Pancreas (tissue), 10 donors: ENCODE results near the gene TMEM52. TPM values are rescaled to one million over a fixed set of nuclear protein-coding genes. Genes with fewer than 3 reads are reported as not detected.

Source experiments
- ATAC-seq, 4 donors: fragments of 200-7000 bp; cut with Tn5 transposase; one replicate each; pipeline versions ENCODE4 v1.8.0 to v1.9.1; 2020; ENCODE audit warnings: mild to moderate bottlenecking in 4 of 4, moderate library complexity in 4 of 4
- DNase-seq, 6 donors: peaks; one replicate each; pipeline ENCODE4 v3.0.0-alpha.2; 2020
- FAIRE-seq: peaks from 2 replicates; lab custom pipeline; 2012; peaks lifted over from hg19 to GRCh38; lab: Jason Lieb, UNC
- H3K27ac ChIP-seq, 4 donors: fragments of 200-600 bp; sonication (generic); 1 replicate in 3 of 4; 2 replicates in 1 of 4; pipeline versions ENCODE4 v1.5.0 to v1.8.0; 2020
- H3K27me3 ChIP-seq, 4 donors: fragments of 200-600 bp; one replicate each; pipeline ENCODE4 v1.8.0; 2021
- H3K36me3 ChIP-seq, 3 donors: fragments of 200-600 bp; sonication (generic) in 1 of 3; one replicate each; pipeline versions ENCODE4 v1.5.0 to v1.8.0; 2020 to 2021
- H3K4me1 ChIP-seq, 3 donors: fragments of 200-600 bp; one replicate each; pipeline ENCODE4 v1.8.0; 2021
- H3K4me3 ChIP-seq, 4 donors: fragments of 200-600 bp; sonication (generic) in 2 of 4; one replicate each; pipeline versions ENCODE4 v1.5.0 to v1.8.0; 2020 to 2021
- H3K9me3 ChIP-seq, 4 donors: fragments of 200-600 bp; one replicate each; pipeline ENCODE4 v1.8.0; 2021
- WGBS, 2 donors: extraction: QIAGEN DNeasy Blood & Tissue Kit; methylation state at CpG; one replicate each; pipeline ENCODE4 v1.1.7; 2013; 5-methylcytosine and 5-hydroxymethylcytosine counted together
- intact Hi-C, 3 donors: fragments of 100-400 bp; cut with DNase I; formaldehyde crosslinking; loops; one replicate each; pipeline versions ENCODE4 v1.11.1 to v1.14.2; 2022
- polyA plus RNA-seq, 2 donors: library from polyadenylated mRNA; stranded (reverse); fragments of 200-250 nt; gene quantifications; one replicate each; pipeline ENCODE4 v1.2.3, GENCODE V29; 2013
- total RNA-seq, 6 donors: library from RNA; stranded (reverse); fragmentation: NEBNext Ultra II Directional in 4 of 6; extraction: Animal tissue kit (Norgen Biotek cat#: 25700) in 4 of 6; gene quantifications; one replicate each; pipeline versions ENCODE4 v1.2.1 to v1.2.4, GENCODE V29; 2021 to 2023
- TF ChIP-seq, protein P1 (sequence below), 4 donors: fragments of 200-600 bp; sonication (generic) in 3 of 4; IDR thresholded peaks; one replicate each; pipeline versions ENCODE4 v1.5.0 to v1.8.0; 2021; ENCODE audit warnings: antibody characterized with exemption in 4 of 4
- donor health status: healthy with polysubstance abuse.
- donor health status: DM: no; HTN: no; CAD: no; lungs with moderate emphysema.
- donor health status: DM: no; HTN: no; CAD: no.
- donor health status: control.
- donor health status: control.
- donor health status: Bipolar disorder and iron deficiency.
- donor health status: DM: yes; HTN: yes; CAD: no.
- donor health status: DM: no; HTN: no; CAD: no.
- donor health status: DM: no; HTN: no; CAD: no.
- donor health status: DM: yes; HTN: yes; CAD: no.

TMEM52 gene
- total and polyA plus RNA-seq, 8 donors, result 43.6 to 120 (median 78.6) TPM

GRCh38 chr1:1901641-1902294, 17.3 kb downstream of the TMEM52 start:
- 64 to 83% methylated on average over 13 of the region's 13 CpGs for WGBS, 2 donors
- TF ChIP-seq, protein P1, sequence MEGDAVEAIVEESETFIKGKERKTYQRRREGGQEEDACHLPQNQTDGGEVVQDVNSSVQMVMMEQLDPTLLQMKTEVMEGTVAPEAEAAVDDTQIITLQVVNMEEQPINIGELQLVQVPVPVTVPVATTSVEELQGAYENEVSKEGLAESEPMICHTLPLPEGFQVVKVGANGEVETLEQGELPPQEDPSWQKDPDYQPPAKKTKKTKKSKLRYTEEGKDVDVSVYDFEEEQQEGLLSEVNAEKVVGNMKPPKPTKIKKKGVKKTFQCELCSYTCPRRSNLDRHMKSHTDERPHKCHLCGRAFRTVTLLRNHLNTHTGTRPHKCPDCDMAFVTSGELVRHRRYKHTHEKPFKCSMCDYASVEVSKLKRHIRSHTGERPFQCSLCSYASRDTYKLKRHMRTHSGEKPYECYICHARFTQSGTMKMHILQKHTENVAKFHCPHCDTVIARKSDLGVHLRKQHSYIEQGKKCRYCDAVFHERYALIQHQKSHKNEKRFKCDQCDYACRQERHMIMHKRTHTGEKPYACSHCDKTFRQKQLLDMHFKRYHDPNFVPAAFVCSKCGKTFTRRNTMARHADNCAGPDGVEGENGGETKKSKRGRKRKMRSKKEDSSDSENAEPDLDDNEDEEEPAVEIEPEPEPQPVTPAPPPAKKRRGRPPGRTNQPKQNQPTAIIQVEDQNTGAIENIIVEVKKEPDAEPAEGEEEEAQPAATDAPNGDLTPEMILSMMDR (IDR thresholded peaks at IDR 0.05), result no peak
- ATAC-seq (no peak), FAIRE-seq (no peak), DNase-seq (peak in 3 of 6 donors; percentile 11 to 60 (median 23))
- Histone ChIP-seq H3K36me3 (no peaks in the 10 kb centered on the region), H3K4me3 (no peak overlapping the region), H3K4me1 (no peaks in the 10 kb centered on the region), H3K27me3 (no peaks in the 10 kb centered on the region), H3K9me3 (no peaks in the 10 kb centered on the region), H3K27ac (no peak overlapping the region)
- intact Hi-C loops, result no loop called here

DNA sequence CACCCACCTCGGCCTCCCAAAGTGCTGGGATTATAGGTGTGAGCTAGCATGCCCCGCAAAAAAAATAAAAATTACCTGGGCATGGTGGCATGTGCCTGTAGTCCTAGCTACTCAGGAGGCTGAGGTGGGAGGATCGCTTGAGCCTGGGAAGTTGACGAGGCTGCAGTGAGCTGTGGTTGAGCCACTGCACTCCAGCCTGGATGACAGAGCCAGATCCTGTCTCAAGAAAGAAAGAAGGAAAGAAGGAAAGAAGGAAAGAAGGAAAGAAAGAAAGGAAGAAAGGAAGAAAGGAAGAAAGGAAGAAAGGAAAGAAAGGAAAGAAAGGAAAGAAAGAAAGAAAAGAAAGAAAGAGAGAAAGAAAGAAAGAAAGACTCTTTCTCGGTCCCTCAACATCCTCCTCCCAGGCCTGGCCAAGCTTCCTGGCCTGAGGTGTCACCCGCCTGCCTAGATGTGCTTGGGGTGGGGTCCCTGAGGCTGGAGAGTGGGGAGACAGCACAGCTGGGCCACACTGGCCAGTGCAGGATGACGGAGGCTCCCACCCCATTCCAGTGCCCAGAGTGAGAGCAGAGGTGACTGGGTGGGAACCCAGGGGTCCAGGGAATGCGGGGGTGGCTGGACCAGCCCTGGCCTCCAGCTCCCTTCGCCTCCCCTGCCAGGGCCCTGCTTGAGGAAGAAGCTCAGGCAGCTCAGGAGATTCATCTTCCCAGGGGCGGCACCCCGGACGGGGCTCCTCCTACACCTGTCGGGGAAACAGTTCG, 18.0 kb downstream of the TMEM52 start:
- TF ChIP-seq, protein P1 (IDR thresholded peaks at IDR 0.05), result no peak
- H3K9me3 ChIP-seq, result no peaks in the 10 kb centered on the region
- H3K4me3 ChIP-seq, result no peak overlapping the region
- WGBS, 2 donors, result 56 to 57% methylated on average over 11 to 14 of the region's 14 CpGs
- H3K27ac ChIP-seq, result no peak overlapping the region
- H3K36me3 ChIP-seq, result no peaks in the 10 kb centered on the region
- no peaks in the 10 kb centered on the region for H3K27me3 ChIP-seq
- FAIRE-seq (no peak), ATAC-seq (no peak), DNase-seq (peak in 2 of 6 donors; percentile 2 to 4)
- H3K4me1 ChIP-seq, result no peaks in the 10 kb centered on the region
- intact Hi-C loops, result no loop called here

DNA sequence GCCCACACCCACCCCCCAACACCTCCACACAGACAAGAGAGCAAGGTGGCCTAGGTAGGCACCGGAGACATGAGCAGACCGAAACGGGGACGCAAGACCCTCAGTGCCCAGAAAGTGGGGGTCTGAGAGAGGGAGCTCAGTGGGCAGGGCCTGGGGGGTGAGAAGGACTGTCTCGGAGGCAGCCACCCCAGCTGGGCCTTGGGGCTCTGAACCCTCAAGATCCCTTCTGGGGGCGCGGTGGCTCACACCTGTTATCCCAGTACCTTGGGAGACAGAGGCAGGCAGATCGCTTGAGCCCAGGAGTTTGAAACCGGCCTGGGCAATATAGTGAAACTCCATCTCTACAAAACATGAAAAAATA, 19.1 kb downstream of the TMEM52 start:
- TF ChIP-seq, protein P1 (IDR thresholded peaks at IDR 0.05), result no peak
- Histone ChIP-seq H3K36me3 (no peaks in the 10 kb centered on the region), H3K9me3 (no peaks in the 10 kb centered on the region), H3K27me3 (no peaks in the 10 kb centered on the region), H3K27ac (no peak overlapping the region), H3K4me1 (peaks cover under 1 to 2% (median under 1%) of the 10 kb centered on the region in 3 donors), H3K4me3 (no peak overlapping the region)
- 85 to 90% methylated on average over 9 of the region's 9 CpGs for WGBS, 2 donors
- FAIRE-seq (no peak), DNase-seq (peak in 1 of 6 donors; percentile 44), ATAC-seq (no peak)
- intact Hi-C loops, result loop anchor here in 1 of 3 donors (10.0 kb wide), 1 partner anchor 115 kb away; no protein-coding TSS in a partner anchor

GRCh38 chr1:1899266-1899966, 19.7 kb downstream of the TMEM52 start:
- DNase-seq (peak in 2 of 6 donors; percentile 40 to 56), FAIRE-seq (no peak), ATAC-seq (no peak)
- Histone ChIP-seq H3K27me3 (no peaks in the 10 kb centered on the region), H3K4me1 (peaks cover 6 to 7% (median 6%) of the 10 kb centered on the region in 3 donors), H3K36me3 (no peaks in the 10 kb centered on the region), H3K27ac (no peak overlapping the region), H3K4me3 (no peak overlapping the region), H3K9me3 (no peaks in the 10 kb centered on the region)
- TF ChIP-seq, protein P1 (IDR thresholded peaks at IDR 0.05), result no peak
- intact Hi-C loops, result loop anchor here in 1 of 3 donors (10.0 kb wide), 1 partner anchor 115 kb away; no protein-coding TSS in a partner anchor
- 55% methylated on average over 15 to 16 of the region's 16 CpGs for WGBS, 2 donors
